Loucy (cell line): ENCODE measurements around the gene SNCAIP.

Source experiments
- H2AFZ ChIP-seq: fragments of 200-600 bp; sonication (generic); 2 replicates; pipeline ENCODE4 v1.6.0; 2016; ENCODE audit warnings: antibody characterized with exemption, mild to moderate bottlenecking, low read length, moderate library complexity
- H3F3A ChIP-seq: fragments of 200-600 bp; 2 replicates; pipeline ENCODE4 v1.6.0; 2016; ENCODE audit warnings: antibody characterized with exemption, low read depth, mild to moderate bottlenecking
- H3K27me3 ChIP-seq: fragments of 200-600 bp; sonication (generic); 2 replicates; pipeline ENCODE4 v1.6.1; 2014; ENCODE audit warnings: low read length, mild to moderate bottlenecking; ENCODE audit not compliant: insufficient read depth, poor library complexity, severe bottlenecking
- H3K36me3 ChIP-seq: fragments of 200-600 bp; sonication (generic); 2 replicates; pipeline ENCODE4 v1.6.1; 2016; ENCODE audit warnings: low read length; ENCODE audit not compliant: insufficient read depth
- H3K4me1 ChIP-seq: fragments of 200-600 bp; sonication (generic); 2 replicates; pipeline ENCODE4 v1.5.1; 2014; ENCODE audit warnings: low read length, mild to moderate bottlenecking; ENCODE audit not compliant: insufficient read depth, poor library complexity, severe bottlenecking
- H3K4me2 ChIP-seq: fragments of 200-600 bp; sonication (generic); 2 replicates; pipeline ENCODE4 v1.6.0; 2014; ENCODE audit warnings: antibody characterized with exemption, low read length, low read depth, mild to moderate bottlenecking; ENCODE audit not compliant: poor library complexity, severe bottlenecking
- H3K4me3 ChIP-seq: fragments of 200-600 bp; sonication (generic); 2 replicates; pipeline ENCODE4 v1.5.1; 2014; ENCODE audit warnings: low read length, mild to moderate bottlenecking, mixed read lengths; ENCODE audit not compliant: poor library complexity, severe bottlenecking
- H3K79me2 ChIP-seq: fragments of 200-600 bp; sonication (generic); 2 replicates; pipeline ENCODE4 v1.6.1; 2014; ENCODE audit warnings: low read length; ENCODE audit not compliant: insufficient read depth
- H3K9ac ChIP-seq: fragments of 200-600 bp; sonication (generic); 2 replicates; pipeline ENCODE4 v1.6.0; 2014; ENCODE audit warnings: mild to moderate bottlenecking, low read depth, low read length, moderate library complexity; ENCODE audit not compliant: poor library complexity, severe bottlenecking
- H3K9me2 ChIP-seq: fragments of 200-600 bp; sonication (generic); replicated peaks from 2 replicates; pipeline ENCODE4 v1.6.1; 2016; ENCODE audit warnings: low read depth, low read length, mixed read lengths
- H3K9me3 ChIP-seq: fragments of 200-600 bp; sonication (generic); 2 replicates; pipeline ENCODE4 v1.6.1; 2014; ENCODE audit warnings: mild to moderate bottlenecking, antibody characterized with exemption, low read length, low read depth; ENCODE audit not compliant: insufficient read depth
- H4K20me1 ChIP-seq: fragments of 200-600 bp; sonication (generic); 2 replicates; pipeline ENCODE4 v1.6.0; 2014; ENCODE audit warnings: antibody characterized with exemption, low read length, mild to moderate bottlenecking; ENCODE audit not compliant: insufficient read depth, poor library complexity, severe bottlenecking
- CTCF ChIP-seq: fragments of 200-600 bp; sonication (generic); conservative IDR thresholded peaks from 2 replicates; pipeline ENCODE4 v1.5.1; 2014; ENCODE audit warnings: mild to moderate bottlenecking, antibody characterized with exemption, low read length
- EZH2phosphoT487 ChIP-seq: fragments of 200-600 bp; IDR thresholded peaks from 2 replicates; pipeline ENCODE4 v1.6.1; 2018; ENCODE audit warnings: antibody characterized with exemption, mild to moderate bottlenecking, moderate library complexity, borderline replicate concordance

SNCAIP gene

GRCh38 chr5:122501089-122501435, 189.0 kb downstream of the SNCAIP start:
- Histone ChIP-seq H3K9ac (no peak overlapping the region), H3K4me2 (no peak overlapping the region), H3K79me2 (no peaks in the 10 kb centered on the region), H3K9me2 (no peaks in the 10 kb centered on the region), H3K27me3 (no peaks in the 10 kb centered on the region), H3K4me3 (no peak overlapping the region), H3F3A (no peaks in the 10 kb centered on the region), H2AFZ (no peak overlapping the region), H3K9me3 (no peaks in the 10 kb centered on the region), H3K4me1 (peaks cover under 1% of the 10 kb centered on the region), H3K36me3 (no peaks in the 10 kb centered on the region), H4K20me1 (no peaks in the 10 kb centered on the region)
- no peak for TF ChIP-seq EZH2phosphoT487
- TF ChIP-seq CTCF = no peak

DNA sequence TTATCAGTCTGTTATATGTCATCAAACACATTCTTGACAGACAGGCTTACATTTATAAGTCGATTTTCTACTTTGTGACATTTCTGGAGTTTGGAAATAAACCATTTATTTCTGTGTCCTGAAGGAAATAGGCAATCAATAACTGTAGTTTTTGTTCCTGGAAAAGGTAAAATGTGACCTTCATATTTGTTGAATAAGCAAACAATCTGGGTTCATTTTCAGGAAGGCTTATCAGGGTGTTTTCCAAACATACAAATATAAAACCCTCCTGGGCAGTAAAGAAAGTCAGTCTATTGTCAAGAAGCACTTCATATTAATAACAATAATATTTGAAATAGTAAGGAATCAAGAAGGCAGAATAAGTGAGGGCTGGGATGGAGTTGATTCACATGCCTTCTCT, 195.0 kb downstream of the SNCAIP start:
- Histone ChIP-seq H3K36me3 (no peaks in the 10 kb centered on the region), H3K9me2 (no peaks in the 10 kb centered on the region), H2AFZ (no peak overlapping the region), H3K27me3 (no peaks in the 10 kb centered on the region), H3K9me3 (no peaks in the 10 kb centered on the region), H3F3A (no peaks in the 10 kb centered on the region), H3K4me1 (peaks cover 4% of the 10 kb centered on the region), H3K79me2 (no peaks in the 10 kb centered on the region), H3K9ac (no peak overlapping the region), H4K20me1 (no peaks in the 10 kb centered on the region), H3K4me3 (no peak overlapping the region), H3K4me2 (no peak overlapping the region)
- no peak for TF ChIP-seq EZH2phosphoT487
- TF ChIP-seq CTCF = no peak

DNA sequence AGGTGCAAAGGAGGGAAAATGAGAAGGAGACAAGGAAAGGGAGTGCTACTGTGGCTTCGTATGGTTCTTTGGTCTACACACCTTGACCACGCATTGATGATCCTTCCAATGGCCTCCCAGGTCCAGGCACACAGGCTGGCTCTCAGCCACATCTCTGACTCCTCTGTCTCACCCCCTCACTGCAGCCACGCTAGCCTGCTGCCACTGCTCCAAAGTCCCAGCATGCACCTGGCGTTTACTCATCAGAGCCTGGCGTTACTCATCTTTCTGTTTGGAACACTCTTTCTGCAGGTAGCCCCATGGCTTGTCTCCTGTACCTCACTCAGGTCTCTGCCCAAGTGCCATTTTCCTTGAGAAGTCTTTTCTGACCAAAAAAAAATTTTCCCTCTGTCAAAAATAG, 195.5 kb downstream of the SNCAIP start:
- H3K9me2 ChIP-seq = no peaks in the 10 kb centered on the region
- TF ChIP-seq CTCF (no peak), EZH2phosphoT487 (no peak)
- H3K9ac ChIP-seq = no peak overlapping the region
- no peaks in the 10 kb centered on the region for H4K20me1 ChIP-seq
- no peaks in the 10 kb centered on the region for H3F3A ChIP-seq
- no peak overlapping the region for H2AFZ ChIP-seq
- no peaks in the 10 kb centered on the region for H3K27me3 ChIP-seq
- no peak overlapping the region for H3K4me3 ChIP-seq
- H3K79me2 ChIP-seq = no peaks in the 10 kb centered on the region
- peaks cover 4% of the 10 kb centered on the region for H3K4me1 ChIP-seq
- H3K4me2 ChIP-seq = no peak overlapping the region
- no peaks in the 10 kb centered on the region for H3K9me3 ChIP-seq
- no peaks in the 10 kb centered on the region for H3K36me3 ChIP-seq
